Pancreas (tissue), 10 donors: ENCODE results near the gene HECA. TPM values are rescaled to one million over a fixed set of nuclear protein-coding genes. Genes with fewer than 3 reads are reported as not detected.

Source experiments
- ATAC-seq, 4 donors: fragments of 200-7000 bp; cut with Tn5 transposase; one replicate each; pipeline versions ENCODE4 v1.8.0 to v1.9.1; 2020; ENCODE audit warnings: mild to moderate bottlenecking in 4 of 4, moderate library complexity in 4 of 4
- DNase-seq, 6 donors: peaks; one replicate each; pipeline ENCODE4 v3.0.0-alpha.2; 2020
- FAIRE-seq: peaks from 2 replicates; lab custom pipeline; 2012; peaks lifted over from hg19 to GRCh38; lab: Jason Lieb, UNC
- H3K27ac ChIP-seq, 4 donors: fragments of 200-600 bp; sonication (generic); 1 replicate in 3 of 4; 2 replicates in 1 of 4; pipeline versions ENCODE4 v1.5.0 to v1.8.0; 2020
- H3K27me3 ChIP-seq, 4 donors: fragments of 200-600 bp; one replicate each; pipeline ENCODE4 v1.8.0; 2021
- H3K36me3 ChIP-seq, 3 donors: fragments of 200-600 bp; sonication (generic) in 1 of 3; one replicate each; pipeline versions ENCODE4 v1.5.0 to v1.8.0; 2020 to 2021
- H3K4me1 ChIP-seq, 3 donors: fragments of 200-600 bp; one replicate each; pipeline ENCODE4 v1.8.0; 2021
- H3K4me3 ChIP-seq, 4 donors: fragments of 200-600 bp; sonication (generic) in 2 of 4; one replicate each; pipeline versions ENCODE4 v1.5.0 to v1.8.0; 2020 to 2021
- H3K9me3 ChIP-seq, 4 donors: fragments of 200-600 bp; one replicate each; pipeline ENCODE4 v1.8.0; 2021
- WGBS, 2 donors: extraction: QIAGEN DNeasy Blood & Tissue Kit; methylation state at CpG; one replicate each; pipeline ENCODE4 v1.1.7; 2013; 5-methylcytosine and 5-hydroxymethylcytosine counted together
- intact Hi-C, 3 donors: fragments of 100-400 bp; cut with DNase I; formaldehyde crosslinking; loops; one replicate each; pipeline versions ENCODE4 v1.11.1 to v1.14.2; 2022
- polyA plus RNA-seq, 2 donors: library from polyadenylated mRNA; stranded (reverse); fragments of 200-250 nt; gene quantifications; one replicate each; pipeline ENCODE4 v1.2.3, GENCODE V29; 2013
- total RNA-seq, 6 donors: library from RNA; stranded (reverse); fragmentation: NEBNext Ultra II Directional in 4 of 6; extraction: Animal tissue kit (Norgen Biotek cat#: 25700) in 4 of 6; gene quantifications; one replicate each; pipeline versions ENCODE4 v1.2.1 to v1.2.4, GENCODE V29; 2021 to 2023
- TF ChIP-seq, protein P1 (sequence below), 4 donors: fragments of 200-600 bp; sonication (generic) in 3 of 4; IDR thresholded peaks; one replicate each; pipeline versions ENCODE4 v1.5.0 to v1.8.0; 2021; ENCODE audit warnings: antibody characterized with exemption in 4 of 4
- donor health status: healthy with polysubstance abuse.
- donor health status: DM: no; HTN: no; CAD: no; lungs with moderate emphysema.
- donor health status: DM: no; HTN: no; CAD: no.
- donor health status: control.
- donor health status: control.
- donor health status: Bipolar disorder and iron deficiency.
- donor health status: DM: yes; HTN: yes; CAD: no.
- donor health status: DM: no; HTN: no; CAD: no.
- donor health status: DM: no; HTN: no; CAD: no.
- donor health status: DM: yes; HTN: yes; CAD: no.

HECA gene
- total and polyA plus RNA-seq, 8 donors = 3.2 to 16.3 (median 7.1) TPM

DNA sequence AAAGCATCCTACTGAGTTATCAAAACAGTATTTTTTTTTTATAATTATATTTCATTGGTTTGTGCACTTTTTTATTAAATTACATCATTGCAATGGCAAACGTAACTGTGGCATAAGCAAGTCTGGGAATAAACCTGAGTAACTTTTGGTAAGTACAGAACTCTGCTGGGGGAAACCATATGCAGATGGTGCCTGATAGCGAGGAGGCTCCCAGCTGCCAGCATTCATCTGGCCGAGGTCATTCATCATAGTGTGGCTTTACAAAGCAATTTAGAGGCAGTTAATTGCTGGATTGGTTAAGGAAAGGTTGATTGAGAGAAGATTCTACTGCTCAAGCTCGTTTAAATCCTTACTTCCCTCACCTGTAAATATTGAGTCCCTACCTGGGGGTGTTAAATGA, 52.6 kb downstream of the HECA start:
- no peak overlapping the region for H3K4me3 ChIP-seq

DNA sequence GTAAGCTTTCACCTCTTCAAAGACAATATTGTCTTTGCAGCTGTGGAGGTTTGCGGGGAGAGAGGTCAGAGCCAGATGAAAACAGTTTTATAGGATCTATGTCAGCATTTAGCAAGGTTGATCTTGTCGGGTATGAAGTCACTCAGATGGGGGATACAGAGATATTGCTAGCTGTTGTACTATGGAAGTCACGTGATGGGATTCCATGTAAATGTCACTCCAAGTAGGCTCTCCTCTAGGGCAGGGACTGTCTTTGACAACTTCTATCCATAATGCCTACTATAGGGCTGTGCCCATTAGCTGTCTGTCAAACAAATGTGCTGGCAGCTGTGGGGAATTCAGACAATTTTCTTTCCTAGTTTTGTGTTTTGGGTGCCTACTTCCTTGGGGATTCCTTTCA, 54.8 kb downstream of the HECA start:
- WGBS, 2 donors = 73 to 92% methylated on average over 3 of the region's 3 CpGs
- no peak for FAIRE-seq

More for the DNA sequence above, 52.6 kb downstream of the HECA start:
- ATAC-seq = no peak
- FAIRE-seq = no peak
- Histone ChIP-seq H3K9me3 (no peaks in the 10 kb centered on the region), H3K27ac (no peak overlapping the region), H3K27me3 (no peaks in the 10 kb centered on the region), H3K36me3 (no peaks in the 10 kb centered on the region), H3K4me1 (no peaks in the 10 kb centered on the region)
- TF ChIP-seq, protein P1, sequence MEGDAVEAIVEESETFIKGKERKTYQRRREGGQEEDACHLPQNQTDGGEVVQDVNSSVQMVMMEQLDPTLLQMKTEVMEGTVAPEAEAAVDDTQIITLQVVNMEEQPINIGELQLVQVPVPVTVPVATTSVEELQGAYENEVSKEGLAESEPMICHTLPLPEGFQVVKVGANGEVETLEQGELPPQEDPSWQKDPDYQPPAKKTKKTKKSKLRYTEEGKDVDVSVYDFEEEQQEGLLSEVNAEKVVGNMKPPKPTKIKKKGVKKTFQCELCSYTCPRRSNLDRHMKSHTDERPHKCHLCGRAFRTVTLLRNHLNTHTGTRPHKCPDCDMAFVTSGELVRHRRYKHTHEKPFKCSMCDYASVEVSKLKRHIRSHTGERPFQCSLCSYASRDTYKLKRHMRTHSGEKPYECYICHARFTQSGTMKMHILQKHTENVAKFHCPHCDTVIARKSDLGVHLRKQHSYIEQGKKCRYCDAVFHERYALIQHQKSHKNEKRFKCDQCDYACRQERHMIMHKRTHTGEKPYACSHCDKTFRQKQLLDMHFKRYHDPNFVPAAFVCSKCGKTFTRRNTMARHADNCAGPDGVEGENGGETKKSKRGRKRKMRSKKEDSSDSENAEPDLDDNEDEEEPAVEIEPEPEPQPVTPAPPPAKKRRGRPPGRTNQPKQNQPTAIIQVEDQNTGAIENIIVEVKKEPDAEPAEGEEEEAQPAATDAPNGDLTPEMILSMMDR (IDR thresholded peaks at IDR 0.05) = no peak
- 15 to 42% methylated on average over 4 of the region's 4 CpGs for WGBS, 2 donors
- no peak for DNase-seq
- intact Hi-C loops = no loop called here

DNA sequence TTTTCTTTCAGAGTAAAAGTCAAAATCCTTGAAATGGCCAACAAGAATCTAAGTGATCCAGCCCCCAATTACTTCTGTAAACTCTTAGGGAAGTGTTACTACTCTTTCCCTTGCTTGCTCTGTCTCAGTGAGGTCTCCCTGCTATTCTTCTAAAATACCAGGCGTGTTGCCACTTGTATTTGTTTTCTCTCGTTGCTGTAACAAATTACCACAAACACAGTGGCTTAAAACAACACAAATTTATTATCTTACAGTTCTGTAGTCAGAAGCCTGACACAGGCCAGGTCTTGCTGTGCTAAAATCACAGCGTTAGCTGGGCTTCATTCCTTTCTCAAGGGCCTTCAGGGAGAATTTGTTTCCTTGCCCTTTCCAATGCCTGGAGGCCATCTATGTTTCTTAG, 59.9 kb downstream of the HECA start:
- H3K27ac ChIP-seq = no peak overlapping the region
- no peak for FAIRE-seq
- H3K36me3 ChIP-seq = no peaks in the 10 kb centered on the region
- WGBS, 2 donors = 46 to 61% methylated on average over 3 of the region's 3 CpGs
- TF ChIP-seq, protein P1 (IDR thresholded peaks at IDR 0.05) = no peak
- no peaks in the 10 kb centered on the region for H3K9me3 ChIP-seq
- H3K4me1 ChIP-seq = no peaks in the 10 kb centered on the region
- H3K27me3 ChIP-seq = no peaks in the 10 kb centered on the region
- no peak for ATAC-seq
- intact Hi-C loops = no loop called here
- no peak for DNase-seq
- H3K4me3 ChIP-seq = no peak overlapping the region

More for the DNA sequence above, 54.8 kb downstream of the HECA start:
- Histone ChIP-seq H3K4me1 (no peaks in the 10 kb centered on the region), H3K27ac (no peak overlapping the region), H3K27me3 (no peaks in the 10 kb centered on the region), H3K4me3 (no peak overlapping the region), H3K9me3 (no peaks in the 10 kb centered on the region), H3K36me3 (no peaks in the 10 kb centered on the region)
- ATAC-seq (no peak), DNase-seq (no peak)
- TF ChIP-seq, protein P1 (IDR thresholded peaks at IDR 0.05) = no peak
- intact Hi-C loops = no loop called here

DNA sequence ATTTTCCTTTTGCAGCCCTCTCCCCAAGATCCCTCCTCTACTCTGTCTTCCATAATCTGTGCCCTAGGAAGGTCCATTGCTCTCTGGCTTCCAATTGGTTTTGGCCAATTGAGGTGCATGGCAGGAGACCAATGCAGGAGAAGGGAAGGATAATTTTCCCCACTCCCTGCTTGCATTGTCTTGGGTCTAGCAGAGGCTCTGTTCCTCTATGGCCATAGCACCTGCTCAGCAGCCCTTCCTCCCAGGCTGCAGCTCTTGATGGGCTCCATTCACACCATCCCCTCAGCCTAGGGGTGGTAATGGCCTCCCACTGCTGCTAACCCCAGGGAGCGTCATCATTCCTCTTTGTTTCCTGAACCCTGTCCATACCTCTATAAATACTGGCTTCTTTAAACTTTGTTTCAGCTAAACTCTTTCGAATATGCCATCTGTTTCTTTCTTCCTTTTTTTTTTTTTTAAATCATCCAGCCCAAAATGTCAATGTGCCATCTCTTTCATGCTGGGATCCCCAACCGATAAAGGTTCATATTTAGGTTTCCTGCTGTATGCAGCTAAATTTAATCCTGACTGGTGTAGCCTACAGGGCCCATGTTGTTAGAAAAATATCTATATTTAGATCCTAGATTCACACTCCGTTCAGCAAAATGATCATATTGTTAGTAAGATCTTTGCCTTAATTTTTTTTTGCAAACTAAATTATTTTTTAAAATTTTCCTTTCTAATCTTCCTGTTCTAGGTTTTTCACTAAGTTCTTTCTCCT, 63.8 kb downstream of the HECA start:
- Histone ChIP-seq H3K4me1 (no peaks in the 10 kb centered on the region), H3K27ac (no peak overlapping the region), H3K36me3 (no peaks in the 10 kb centered on the region), H3K9me3 (no peaks in the 10 kb centered on the region), H3K4me3 (no peak overlapping the region), H3K27me3 (no peaks in the 10 kb centered on the region)
- DNase-seq (no peak), ATAC-seq (no peak), FAIRE-seq (no peak)
- intact Hi-C loops = no loop called here
- 78 to 82% methylated on average over 4 of the region's 4 CpGs for WGBS, 2 donors
- TF ChIP-seq, protein P1 (IDR thresholded peaks at IDR 0.05) = no peak

DNA sequence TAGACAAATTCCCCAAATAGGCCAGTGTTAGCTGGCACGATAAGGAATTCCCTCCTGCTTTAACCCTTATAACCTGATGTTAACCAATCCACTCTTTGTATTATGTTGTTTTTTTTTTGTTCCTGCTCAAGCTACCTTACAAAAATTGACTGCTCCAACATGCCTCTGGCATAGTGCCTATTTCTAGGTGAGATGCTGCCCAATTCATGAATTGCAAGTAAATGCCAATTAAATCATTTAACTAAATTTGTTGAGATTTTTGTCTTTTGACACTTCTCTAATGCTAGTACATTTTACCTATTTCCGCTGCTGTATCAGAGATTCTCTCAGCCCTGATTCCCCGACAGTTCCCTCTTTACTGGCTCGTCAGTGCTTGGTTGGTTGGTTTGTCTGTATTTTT, 66.5 kb downstream of the HECA start:
- no peak for DNase-seq
- Histone ChIP-seq H3K27me3 (no peaks in the 10 kb centered on the region), H3K27ac (no peak overlapping the region), H3K4me3 (no peak overlapping the region), H3K36me3 (no peaks in the 10 kb centered on the region), H3K4me1 (no peaks in the 10 kb centered on the region), H3K9me3 (no peaks in the 10 kb centered on the region)
- intact Hi-C loops = no loop called here
- TF ChIP-seq, protein P1 (IDR thresholded peaks at IDR 0.05) = no peak
- 82 to 89% methylated on average over 4 of the region's 4 CpGs for whole genome bisulfite sequencing, 2 donors
- ATAC-seq = no peak
- no peak for FAIRE-seq
